Suprapubic skin (tissue), 4 donors: ENCODE data around the gene WDR90.

Source experiments
- EP300 ChIP-seq: sonication (generic); formaldehyde crosslinking; IDR thresholded peaks from one replicate; pipeline ENCODE4 v1.6.1; 2017; ENCODE audit warnings: antibody characterized with exemption
- POLR2AphosphoS5 ChIP-seq, 3 donors: sonication (generic); formaldehyde crosslinking; IDR thresholded peaks; one replicate each; pipeline ENCODE4 v1.6.1; 2017; ENCODE audit warnings: antibody characterized with exemption in 3 of 3
- TF ChIP-seq, protein P1 (sequence below), 2 donors: fragments of 200-600 bp in 1 of 2; fragments of 450-650 bp in 1 of 2; sonication (generic) in 1 of 2; IDR thresholded peaks; one replicate each; pipeline ENCODE4 v1.5.1; 2016 to 2019; ENCODE audit warnings: antibody characterized with exemption in 2 of 2, mild to moderate bottlenecking in 1 of 2, moderate library complexity in 1 of 2

DNA sequence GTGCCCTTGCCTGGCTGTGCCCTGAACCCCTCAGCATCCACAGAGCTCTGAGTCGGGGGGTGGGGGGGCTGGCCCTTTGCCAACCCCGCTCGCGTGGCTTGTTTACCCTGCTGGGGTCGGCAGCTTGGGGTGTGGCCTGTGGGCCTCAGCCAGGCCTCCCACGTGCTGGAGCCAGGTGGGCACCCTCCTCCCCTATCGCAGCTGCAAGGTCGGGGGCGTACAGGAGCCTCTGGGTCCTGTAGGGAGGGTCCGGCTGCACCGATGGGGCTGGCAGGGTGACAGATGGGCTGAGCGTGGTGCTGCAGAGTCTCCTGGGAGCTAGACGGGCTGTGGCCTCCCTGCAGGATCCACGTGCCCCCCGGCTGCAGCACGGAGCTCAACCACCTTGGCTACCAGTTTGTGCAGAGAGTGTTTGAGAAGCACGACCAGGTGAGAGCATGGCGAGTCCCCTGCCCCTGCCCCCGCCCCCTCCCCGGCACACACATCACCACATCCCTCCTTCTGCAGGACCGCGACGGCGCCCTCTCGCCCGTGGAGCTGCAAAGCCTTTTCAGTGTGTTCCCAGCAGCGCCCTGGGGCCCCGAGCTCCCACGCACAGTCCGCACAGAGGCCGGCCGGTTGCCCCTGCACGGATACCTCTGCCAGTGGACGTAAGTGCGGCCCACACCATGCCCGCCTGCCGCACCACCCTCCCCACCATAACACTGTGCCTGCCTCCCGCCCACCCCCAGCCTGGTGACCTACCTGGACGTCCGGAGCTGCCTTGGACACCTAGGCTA lies 22.4 kb downstream of the WDR90 start:
- TF ChIP-seq EP300 (no peak), POLR2AphosphoS5 (IDR thresholded peaks at IDR 0.05) (no peak)
- TF ChIP-seq, protein P1, sequence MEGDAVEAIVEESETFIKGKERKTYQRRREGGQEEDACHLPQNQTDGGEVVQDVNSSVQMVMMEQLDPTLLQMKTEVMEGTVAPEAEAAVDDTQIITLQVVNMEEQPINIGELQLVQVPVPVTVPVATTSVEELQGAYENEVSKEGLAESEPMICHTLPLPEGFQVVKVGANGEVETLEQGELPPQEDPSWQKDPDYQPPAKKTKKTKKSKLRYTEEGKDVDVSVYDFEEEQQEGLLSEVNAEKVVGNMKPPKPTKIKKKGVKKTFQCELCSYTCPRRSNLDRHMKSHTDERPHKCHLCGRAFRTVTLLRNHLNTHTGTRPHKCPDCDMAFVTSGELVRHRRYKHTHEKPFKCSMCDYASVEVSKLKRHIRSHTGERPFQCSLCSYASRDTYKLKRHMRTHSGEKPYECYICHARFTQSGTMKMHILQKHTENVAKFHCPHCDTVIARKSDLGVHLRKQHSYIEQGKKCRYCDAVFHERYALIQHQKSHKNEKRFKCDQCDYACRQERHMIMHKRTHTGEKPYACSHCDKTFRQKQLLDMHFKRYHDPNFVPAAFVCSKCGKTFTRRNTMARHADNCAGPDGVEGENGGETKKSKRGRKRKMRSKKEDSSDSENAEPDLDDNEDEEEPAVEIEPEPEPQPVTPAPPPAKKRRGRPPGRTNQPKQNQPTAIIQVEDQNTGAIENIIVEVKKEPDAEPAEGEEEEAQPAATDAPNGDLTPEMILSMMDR (IDR thresholded peaks at IDR 0.05): no peak
